Ovary (tissue), 9 donors: ENCODE measurements around the gene CEACAM7. TPM values are rescaled to one million over a fixed set of nuclear protein-coding genes. Genes with fewer than 3 reads are reported as not detected.

Experiments
- DNase-seq, 5 donors: peaks; one replicate each; pipeline ENCODE4 v3.0.0-alpha.2; 2019 to 2020
- H3K27ac ChIP-seq, 2 donors: fragments of 200-600 bp; one replicate each; pipeline versions ENCODE4 v1.5.1 to v1.8.0; 2019 to 2022
- H3K27me3 ChIP-seq: fragments of 200-600 bp; one replicate; pipeline ENCODE4 v1.8.0; 2022
- H3K36me3 ChIP-seq: fragments of 200-600 bp; sonication (generic); one replicate; pipeline ENCODE4 v1.5.1; 2019
- H3K4me1 ChIP-seq: one replicate; pipeline ENCODE4 v1.8.1; 2013; ENCODE audit warnings: mild to moderate bottlenecking, moderate library complexity; ENCODE audit not compliant: insufficient read depth
- H3K4me3 ChIP-seq: fragments of 200-600 bp; sonication (generic); one replicate; pipeline ENCODE4 v1.5.1; 2017
- H3K9me3 ChIP-seq, 2 donors: fragments of 200-600 bp in 1 of 2; sonication (generic) in 1 of 2; one replicate each; pipeline versions ENCODE4 v1.5.1 to v1.8.1; 2013 to 2019; ENCODE audit warnings: mild to moderate bottlenecking in 1 of 2, moderate library complexity in 1 of 2
- EP300 ChIP-seq: sonication (generic); formaldehyde crosslinking; IDR thresholded peaks from one replicate; pipeline ENCODE4 v1.6.1; 2017; ENCODE audit warnings: antibody characterized with exemption
- POLR2A ChIP-seq: fragments of 450-650 bp; IDR thresholded peaks from one replicate; pipeline ENCODE4 v1.6.1; 2017; ENCODE audit warnings: antibody characterized with exemption, mild to moderate bottlenecking, moderate library complexity
- WGBS, 3 donors: extraction: QIAGEN DNeasy Blood & Tissue Kit in 1 of 3; methylation state at CpG; one replicate each; pipeline versions ENCODE4 v1.1.5 to v1.1.7; 2013 to 2017; 5-methylcytosine and 5-hydroxymethylcytosine counted together
- intact Hi-C, 4 donors: fragments of 100-400 bp; cut with DNase I; formaldehyde crosslinking; loops; one replicate each; pipeline versions ENCODE4 v1.11.0 to v1.15.1; 2022 to 2023
- polyA plus RNA-seq, 2 donors: library from polyadenylated mRNA; stranded (reverse); fragments of 200-250 nt in 1 of 2; fragments of 350-450 nt in 1 of 2; fragmentation: Illumina TruSeq in 1 of 2; extraction: RNeasy Lipid Tissue Mini Kit (QIAGEN cat#74804) in 1 of 2; gene quantifications; one replicate each; pipeline ENCODE4 v1.2.3, GENCODE V29; 2013 to 2014
- total RNA-seq, 7 donors: library from RNA; depleted of rRNA in 2 of 7; stranded (reverse); fragments of >200 nt in 2 of 7; fragmentation: NEBNext Ultra II Directional in 3 of 7; extraction: Animal tissue kit (Norgen Biotek cat#: 25700) in 3 of 7; gene quantifications; one replicate each; pipeline versions ENCODE4 v1.1.0 to v1.2.4, GENCODE V29; 2016 to 2023
- TF ChIP-seq, protein P1 (sequence below), 3 donors: fragments of 450-650 bp in 2 of 3; fragments of 200-600 bp in 1 of 3; IDR thresholded peaks; one replicate each; pipeline versions ENCODE4 v1.5.1 to v1.8.0; 2016 to 2022; ENCODE audit warnings: antibody characterized with exemption in 3 of 3, mild to moderate bottlenecking in 1 of 3
- donor health status: DM: no; HTN: no; CAD: no; lungs with moderate emphysema.
- donor health status: DM: no; HTN: no; CAD: no.
- donor health status: Bipolar disorder and iron deficiency.
- donor health status: DM: yes; HTN: yes; CAD: no.
- donor health status: DM: no; HTN: no; CAD: no.
- donor health status: DM: yes; HTN: yes; CAD: no.

Gene CEACAM7
- total and polyA plus RNA-seq, 9 donors, result 0.08 to 0.55 TPM; not detected in 7

DNA sequence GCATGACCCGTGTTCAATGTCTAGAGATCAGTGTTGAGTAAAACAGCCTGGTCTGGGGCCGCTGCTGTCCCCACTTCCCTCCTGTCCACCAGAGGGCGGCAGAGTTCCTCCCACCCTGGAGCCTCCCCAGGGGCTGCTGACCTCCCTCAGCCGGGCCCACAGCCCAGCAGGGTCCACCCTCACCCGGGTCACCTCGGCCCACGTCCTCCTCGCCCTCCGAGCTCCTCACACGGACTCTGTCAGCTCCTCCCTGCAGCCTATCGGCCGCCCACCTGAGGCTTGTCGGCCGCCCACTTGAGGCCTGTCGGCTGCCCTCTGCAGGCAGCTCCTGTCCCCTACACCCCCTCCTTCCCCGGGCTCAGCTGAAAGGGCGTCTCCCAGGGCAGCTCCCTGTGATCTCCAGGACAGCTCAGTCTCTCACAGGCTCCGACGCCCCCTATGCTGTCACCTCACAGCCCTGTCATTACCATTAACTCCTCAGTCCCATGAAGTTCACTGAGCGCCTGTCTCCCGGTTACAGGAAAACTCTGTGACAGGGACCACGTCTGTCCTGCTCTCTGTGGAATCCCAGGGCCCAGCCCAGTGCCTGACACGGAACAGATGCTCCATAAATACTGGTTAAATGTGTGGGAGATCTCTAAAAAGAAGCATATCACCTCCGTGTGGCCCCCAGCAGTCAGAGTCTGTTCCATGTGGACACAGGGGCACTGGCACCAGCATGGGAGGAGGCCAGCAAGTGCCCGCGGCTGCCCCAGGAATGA lies 18.9 kb upstream of the CEACAM7 start:
- TF ChIP-seq, protein P1, sequence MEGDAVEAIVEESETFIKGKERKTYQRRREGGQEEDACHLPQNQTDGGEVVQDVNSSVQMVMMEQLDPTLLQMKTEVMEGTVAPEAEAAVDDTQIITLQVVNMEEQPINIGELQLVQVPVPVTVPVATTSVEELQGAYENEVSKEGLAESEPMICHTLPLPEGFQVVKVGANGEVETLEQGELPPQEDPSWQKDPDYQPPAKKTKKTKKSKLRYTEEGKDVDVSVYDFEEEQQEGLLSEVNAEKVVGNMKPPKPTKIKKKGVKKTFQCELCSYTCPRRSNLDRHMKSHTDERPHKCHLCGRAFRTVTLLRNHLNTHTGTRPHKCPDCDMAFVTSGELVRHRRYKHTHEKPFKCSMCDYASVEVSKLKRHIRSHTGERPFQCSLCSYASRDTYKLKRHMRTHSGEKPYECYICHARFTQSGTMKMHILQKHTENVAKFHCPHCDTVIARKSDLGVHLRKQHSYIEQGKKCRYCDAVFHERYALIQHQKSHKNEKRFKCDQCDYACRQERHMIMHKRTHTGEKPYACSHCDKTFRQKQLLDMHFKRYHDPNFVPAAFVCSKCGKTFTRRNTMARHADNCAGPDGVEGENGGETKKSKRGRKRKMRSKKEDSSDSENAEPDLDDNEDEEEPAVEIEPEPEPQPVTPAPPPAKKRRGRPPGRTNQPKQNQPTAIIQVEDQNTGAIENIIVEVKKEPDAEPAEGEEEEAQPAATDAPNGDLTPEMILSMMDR (IDR thresholded peaks at IDR 0.05), result no peak
- no peak for TF ChIP-seq EP300
- TF ChIP-seq POLR2A, result no peak
- no peak for DNase-seq
- no peaks in the 10 kb centered on the region for H3K4me1 ChIP-seq
- intact Hi-C loops, result no loop called here
- no peaks in the 10 kb centered on the region for H3K27me3 ChIP-seq
- H3K27ac ChIP-seq, result no peak overlapping the region
- no peaks in the 10 kb centered on the region for H3K36me3 ChIP-seq
- WGBS, 3 donors, result 10 to 13% (median 12%) methylated on average over 26 of the region's 26 CpGs
- H3K4me3 ChIP-seq, result no peak overlapping the region
- H3K9me3 ChIP-seq, result no peaks in the 10 kb centered on the region

- Histone ChIP-seq H3K4me1 (no peaks in the 10 kb centered on the region), H3K36me3 (no peaks in the 10 kb centered on the region), H3K27ac (no peak overlapping the region), H3K9me3 (no peaks in the 10 kb centered on the region), H3K27me3 (no peaks in the 10 kb centered on the region), H3K4me3 (no peak overlapping the region)
- no peak for DNase-seq
- 36 to 41% (median 38%) methylated on average over 10 of the region's 10 CpGs for WGBS, 3 donors
- TF ChIP-seq, protein P1 (IDR thresholded peaks at IDR 0.05), result no peak
- TF ChIP-seq POLR2A (no peak), EP300 (no peak)
- intact Hi-C loops, result no loop called here
Observed at GRCh38 chr19:41705393-41706174, 17.5 kb upstream of the CEACAM7 start.

- DNase-seq, result no peak
- TF ChIP-seq EP300 (no peak), POLR2A (no peak)
- TF ChIP-seq, protein P1 (IDR thresholded peaks at IDR 0.05), result no peak
- no peaks in the 10 kb centered on the region for H3K9me3 ChIP-seq
- H3K27me3 ChIP-seq, result no peaks in the 10 kb centered on the region
- no peak overlapping the region for H3K27ac ChIP-seq
- H3K36me3 ChIP-seq, result no peaks in the 10 kb centered on the region
- no peak overlapping the region for H3K4me3 ChIP-seq
- WGBS, 3 donors, result 60 to 70% (median 69%) methylated on average over 8 of the region's 8 CpGs
- intact Hi-C loops, result no loop called here
- no peaks in the 10 kb centered on the region for H3K4me1 ChIP-seq
Observed at GRCh38 chr19:41703602-41704293, 15.7 kb upstream of the CEACAM7 start.

GRCh38 chr19:41702171-41702651 lies 14.1 kb upstream of the CEACAM7 start:
- no peak for DNase-seq
- no peak overlapping the region for H3K27ac ChIP-seq
- intact Hi-C loops, result no loop called here
- H3K36me3 ChIP-seq, result no peaks in the 10 kb centered on the region
- no peak for TF ChIP-seq POLR2A
- TF ChIP-seq, protein P1 (IDR thresholded peaks at IDR 0.05), result no peak
- TF ChIP-seq EP300, result no peak
- no peak overlapping the region for H3K4me3 ChIP-seq
- no peaks in the 10 kb centered on the region for H3K4me1 ChIP-seq
- 30 to 41% (median 35%) methylated on average over 3 of the region's 3 CpGs for WGBS, 3 donors
- no peaks in the 10 kb centered on the region for H3K9me3 ChIP-seq
- no peaks in the 10 kb centered on the region for H3K27me3 ChIP-seq
